ENCODE measurements around the gene IQCK. TPM values are rescaled to one million over a fixed set of nuclear protein-coding genes. Genes with fewer than 3 reads are reported as not detected.

The IQCK gene
- total RNA-seq, 1 donor from 2014 or later, result 7.6 TPM

- no peaks in the 10 kb centered on the region for H3K4me1 ChIP-seq
- no peak for ATAC-seq
- no peak for TF ChIP-seq CTCF (IDR thresholded peaks at IDR 0.05)
- no peaks in the 10 kb centered on the region for H3K9me3 ChIP-seq
- no peaks in the 10 kb centered on the region for H3K27me3 ChIP-seq
- H3K4me3 ChIP-seq, result no peak overlapping the region
- intact Hi-C loops (cut with DNase I), result no loop called here
- no peak overlapping the region for H3K27ac ChIP-seq
- no peaks in the 10 kb centered on the region for H3K36me3 ChIP-seq
- DNase-seq, result no peak
Measured at GRCh38 chr16:19851476-19851875, 133.4 kb downstream of the IQCK start.

- no peaks in the 10 kb centered on the region for H3K4me1 ChIP-seq
- no peak for TF ChIP-seq CTCF (IDR thresholded peaks at IDR 0.05)
- ATAC-seq, result no peak
- no peak overlapping the region for H3K4me3 ChIP-seq
- no peaks in the 10 kb centered on the region for H3K36me3 ChIP-seq
- no peak for DNase-seq
- H3K9me3 ChIP-seq, result no peaks in the 10 kb centered on the region
- no peaks in the 10 kb centered on the region for H3K27me3 ChIP-seq
- no peak overlapping the region for H3K27ac ChIP-seq
- intact Hi-C loops (cut with DNase I), result no loop called here
Measured at GRCh38 chr16:19853132-19853741, 135.2 kb downstream of the IQCK start.

GRCh38 chr16:19853742-19854542 is 135.9 kb downstream of the IQCK start:
- H3K27me3 ChIP-seq, result no peaks in the 10 kb centered on the region
- TF ChIP-seq CTCF (IDR thresholded peaks at IDR 0.05), result no peak
- ATAC-seq (no peak), DNase-seq (no peak)
- intact Hi-C loops (cut with DNase I), result no loop called here
- no peak overlapping the region for H3K4me3 ChIP-seq
- H3K27ac ChIP-seq, result no peak overlapping the region
- no peaks in the 10 kb centered on the region for H3K4me1 ChIP-seq
- no peaks in the 10 kb centered on the region for H3K36me3 ChIP-seq
- H3K9me3 ChIP-seq, result no peaks in the 10 kb centered on the region

GRCh38 chr16:19854543-19854876 is 136.4 kb downstream of the IQCK start:
- Histone ChIP-seq H3K27me3 (no peaks in the 10 kb centered on the region), H3K36me3 (no peaks in the 10 kb centered on the region), H3K4me3 (no peak overlapping the region), H3K9me3 (no peaks in the 10 kb centered on the region), H3K27ac (no peak overlapping the region), H3K4me1 (no peaks in the 10 kb centered on the region)
- DNase-seq, result no peak
- intact Hi-C loops (cut with DNase I), result no loop called here
- ATAC-seq, result no peak
- TF ChIP-seq CTCF (IDR thresholded peaks at IDR 0.05), result no peak

DNA sequence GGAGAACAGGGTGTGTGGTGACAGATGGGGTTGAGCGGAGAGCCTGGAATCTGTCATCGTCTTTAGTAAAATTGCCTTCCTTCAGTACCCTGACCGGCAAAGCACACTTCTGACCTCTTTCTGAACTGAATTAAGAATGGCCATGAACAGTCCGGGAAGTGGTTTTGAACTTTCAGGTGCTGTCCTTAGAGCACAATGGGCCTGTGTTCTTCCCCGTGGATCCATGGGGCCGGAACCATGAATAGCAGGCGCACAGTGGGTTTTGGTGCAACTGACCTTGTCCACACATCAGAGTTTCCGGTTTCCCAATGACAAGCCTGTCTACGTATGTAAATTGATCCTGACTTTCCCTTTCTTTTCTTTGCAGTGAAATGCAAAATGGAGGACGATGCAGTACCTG is 138.0 kb downstream of the IQCK start:
- DNase-seq (no peak), ATAC-seq (no peak)
- H3K9me3 ChIP-seq, result no peaks in the 10 kb centered on the region
- H3K36me3 ChIP-seq, result no peaks in the 10 kb centered on the region
- H3K4me1 ChIP-seq, result no peaks in the 10 kb centered on the region
- no peak overlapping the region for H3K4me3 ChIP-seq
- no peaks in the 10 kb centered on the region for H3K27me3 ChIP-seq
- intact Hi-C loops (cut with DNase I), result no loop called here
- no peak for TF ChIP-seq CTCF (IDR thresholded peaks at IDR 0.05)
- H3K27ac ChIP-seq, result no peak overlapping the region
